Left ventricle myocardium inferior (tissue), 1 donor: Measurements from ENCODE around the gene TUG1. TPM values are rescaled to one million over a fixed set of nuclear protein-coding genes. Genes with fewer than 3 reads are reported as not detected.

Experiments
- DNase-seq: peaks from one replicate; pipeline ENCODE4 v3.0.0-alpha.2; 2020
- H3K27ac ChIP-seq: fragments of 200-600 bp; replicated peaks from 2 replicates; pipeline ENCODE4 v1.8.0; 2021
- H3K27me3 ChIP-seq: fragments of 200-600 bp; 2 replicates; pipeline ENCODE4 v1.8.0; 2021; ENCODE audit warnings: low read depth
- H3K36me3 ChIP-seq: fragments of 200-600 bp; 2 replicates; pipeline ENCODE4 v1.8.0; 2021
- H3K4me1 ChIP-seq: fragments of 200-600 bp; 2 replicates; pipeline ENCODE4 v1.8.0; 2021
- H3K4me3 ChIP-seq: fragments of 200-600 bp; 2 replicates; pipeline ENCODE4 v1.8.0; 2021; ENCODE audit warnings: mild to moderate bottlenecking, moderate library complexity
- H3K9me3 ChIP-seq: fragments of 200-600 bp; replicated peaks from 2 replicates; pipeline ENCODE4 v1.8.0; 2021
- intact Hi-C: fragments of 100-400 bp; cut with micrococcal nuclease; formaldehyde crosslinking; loops from one replicate; pipeline ENCODE4 v1.11.0; 2022
- total RNA-seq: library from RNA; stranded (reverse); fragmentation: NEBNext Ultra II Directional; extraction: Animal tissue kit (Norgen Biotek cat#: 25700); gene quantifications from one replicate; pipeline ENCODE4 v1.2.1, GENCODE V29; 2021
- TF ChIP-seq, protein P1 (sequence below): fragments of 200-600 bp; IDR thresholded peaks from 2 replicates; pipeline ENCODE4 v1.8.0; 2021; ENCODE audit warnings: antibody characterized with exemption, mild to moderate bottlenecking, borderline replicate concordance
- donor health status: DM: no; HTN: yes; CAD: no; lungs with severe emphysema.

The TUG1 gene
- total RNA-seq, 1 donor from 2014 or later, result 33.6 TPM

GRCh38 chr22:30923168-30923900, 45.7 kb upstream of the TUG1 start:
- Histone ChIP-seq H3K27ac (no peak overlapping the region), H3K9me3 (no peaks in the 10 kb centered on the region), H3K4me1 (peaks cover 12% of the 10 kb centered on the region), H3K27me3 (no peaks in the 10 kb centered on the region), H3K4me3 (no peak overlapping the region), H3K36me3 (peaks cover 29% of the 10 kb centered on the region)
- intact Hi-C loops, result no loop called here
- DNase-seq, result no peak
- TF ChIP-seq, protein P1, sequence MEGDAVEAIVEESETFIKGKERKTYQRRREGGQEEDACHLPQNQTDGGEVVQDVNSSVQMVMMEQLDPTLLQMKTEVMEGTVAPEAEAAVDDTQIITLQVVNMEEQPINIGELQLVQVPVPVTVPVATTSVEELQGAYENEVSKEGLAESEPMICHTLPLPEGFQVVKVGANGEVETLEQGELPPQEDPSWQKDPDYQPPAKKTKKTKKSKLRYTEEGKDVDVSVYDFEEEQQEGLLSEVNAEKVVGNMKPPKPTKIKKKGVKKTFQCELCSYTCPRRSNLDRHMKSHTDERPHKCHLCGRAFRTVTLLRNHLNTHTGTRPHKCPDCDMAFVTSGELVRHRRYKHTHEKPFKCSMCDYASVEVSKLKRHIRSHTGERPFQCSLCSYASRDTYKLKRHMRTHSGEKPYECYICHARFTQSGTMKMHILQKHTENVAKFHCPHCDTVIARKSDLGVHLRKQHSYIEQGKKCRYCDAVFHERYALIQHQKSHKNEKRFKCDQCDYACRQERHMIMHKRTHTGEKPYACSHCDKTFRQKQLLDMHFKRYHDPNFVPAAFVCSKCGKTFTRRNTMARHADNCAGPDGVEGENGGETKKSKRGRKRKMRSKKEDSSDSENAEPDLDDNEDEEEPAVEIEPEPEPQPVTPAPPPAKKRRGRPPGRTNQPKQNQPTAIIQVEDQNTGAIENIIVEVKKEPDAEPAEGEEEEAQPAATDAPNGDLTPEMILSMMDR, result no peak

GRCh38 chr22:30925667-30926066, 43.4 kb upstream of the TUG1 start:
- no peaks in the 10 kb centered on the region for H3K9me3 ChIP-seq
- no peak overlapping the region for H3K4me3 ChIP-seq
- intact Hi-C loops, result no loop called here
- peaks cover 50% of the 10 kb centered on the region for H3K36me3 ChIP-seq
- H3K27ac ChIP-seq, result no peak overlapping the region
- H3K27me3 ChIP-seq, result no peaks in the 10 kb centered on the region
- DNase-seq, result no peak
- TF ChIP-seq, protein P1, result no peak
- peaks cover 23% of the 10 kb centered on the region for H3K4me1 ChIP-seq

- intact Hi-C loops, result no loop called here
- no peak for DNase-seq
- Histone ChIP-seq H3K4me1 (peaks cover 16% of the 10 kb centered on the region), H3K4me3 (no peak overlapping the region), H3K27me3 (no peaks in the 10 kb centered on the region), H3K36me3 (peaks cover 60% of the 10 kb centered on the region), H3K27ac (no peak overlapping the region), H3K9me3 (no peaks in the 10 kb centered on the region)
- TF ChIP-seq, protein P1, result no peak
Measured at GRCh38 chr22:30926706-30927105, 42.4 kb upstream of the TUG1 start.

GRCh38 chr22:30927806-30928205, 41.3 kb upstream of the TUG1 start:
- peaks cover 10% of the 10 kb centered on the region for H3K4me1 ChIP-seq
- no peaks in the 10 kb centered on the region for H3K27me3 ChIP-seq
- intact Hi-C loops, result no loop called here
- TF ChIP-seq, protein P1, result no peak
- no peak overlapping the region for H3K4me3 ChIP-seq
- no peak overlapping the region for H3K27ac ChIP-seq
- H3K36me3 ChIP-seq, result peaks cover 71% of the 10 kb centered on the region
- no peaks in the 10 kb centered on the region for H3K9me3 ChIP-seq
- DNase-seq, result no peak

GRCh38 chr22:30928401-30928800, 40.7 kb upstream of the TUG1 start:
- Histone ChIP-seq H3K36me3 (peaks cover 77% of the 10 kb centered on the region), H3K27me3 (no peaks in the 10 kb centered on the region), H3K9me3 (no peaks in the 10 kb centered on the region), H3K4me3 (no peak overlapping the region), H3K27ac (no peak overlapping the region), H3K4me1 (peaks cover 10% of the 10 kb centered on the region)
- intact Hi-C loops, result no loop called here
- DNase-seq, result no peak
- TF ChIP-seq, protein P1, result no peak
